MCF 10A (cell line): Measurements from ENCODE around the gene RFX3. TPM values are rescaled to one million over a fixed set of nuclear protein-coding genes. Genes with fewer than 3 reads are reported as not detected.
A peak's percentile ranks its signal among the peaks of the same experiment; 100 is the strongest.

ENCODE experiments used
- BruUV-seq: library from RNA; stranded (reverse); fragments of 400-500 nt; replicated peaks from 2 replicates; lab custom pipeline; 2021; lab: Mats Ljungman, UMichigan
- CTCF ChIA-PET: fragments of 300-600 bp; sonication (Branson Sonifier 250); formaldehyde crosslinking; extraction: SDS; loops from one replicate; lab custom pipeline; 2021; ENCODE audit warnings: antibody characterized with exemption, inconsistent platforms; lab: Yijun Ruan, JAX
- POLR2A ChIA-PET: fragments of 300-600, 350-650 bp; sonication (Branson Sonifier 250); formaldehyde crosslinking; extraction: SDS; loops from one replicate; lab custom pipeline; 2020; ENCODE audit warnings: antibody characterized with exemption, inconsistent platforms; lab: Yijun Ruan, JAX
- DNase-seq: peaks from one replicate; pipeline ENCODE4 v3.0.0-alpha.2; 2018; ENCODE audit not compliant: unreplicated experiment
- H3K27ac Mint-ChIP-seq: one replicate; pipeline ENCODE4 v1.8.0; 2022; ENCODE audit warnings: mild to moderate bottlenecking, low read depth, mixed read lengths; ENCODE audit not compliant: unreplicated experiment
- H3K27me3 Mint-ChIP-seq: one replicate; pipeline ENCODE4 v1.8.0; 2022; ENCODE audit warnings: mixed read lengths; ENCODE audit not compliant: insufficient read depth, unreplicated experiment
- H3K36me3 Mint-ChIP-seq: one replicate; pipeline ENCODE4 v1.8.0; 2022; ENCODE audit warnings: mild to moderate bottlenecking, moderate library complexity, mixed read lengths; ENCODE audit not compliant: insufficient read depth, unreplicated experiment
- H3K4me1 Mint-ChIP-seq: one replicate; pipeline ENCODE4 v1.8.0; 2022; ENCODE audit warnings: mixed read lengths; ENCODE audit not compliant: insufficient read depth, unreplicated experiment
- H3K4me3 Mint-ChIP-seq: one replicate; pipeline ENCODE4 v1.8.0; 2022; ENCODE audit warnings: mild to moderate bottlenecking, moderate library complexity, mixed read lengths; ENCODE audit not compliant: unreplicated experiment
- H3K9me3 Mint-ChIP-seq: one replicate; pipeline ENCODE4 v1.8.0; 2022; ENCODE audit warnings: mixed read lengths; ENCODE audit not compliant: unreplicated experiment
- intact Hi-C: fragments of 100-400 bp; cut with micrococcal nuclease; formaldehyde crosslinking; loops from 2 replicates; pipeline ENCODE4 v1.14.1; 2022
- total RNA-seq: library from RNA; stranded (reverse); gene quantifications from 2 replicates; pipeline ENCODE4 v1.2.3, GENCODE V29; 2022
- TF ChIP-seq, protein P1 (sequence below): fragments of 200-600 bp; IDR thresholded peaks from one replicate; pipeline ENCODE4 v1.8.0; 2022; ENCODE audit warnings: antibody characterized with exemption, mild to moderate bottlenecking; ENCODE audit not compliant: unreplicated experiment

RFX3 gene
- total RNA-seq, 1 experiment from 2014 or later = 9.7 TPM

DNA sequence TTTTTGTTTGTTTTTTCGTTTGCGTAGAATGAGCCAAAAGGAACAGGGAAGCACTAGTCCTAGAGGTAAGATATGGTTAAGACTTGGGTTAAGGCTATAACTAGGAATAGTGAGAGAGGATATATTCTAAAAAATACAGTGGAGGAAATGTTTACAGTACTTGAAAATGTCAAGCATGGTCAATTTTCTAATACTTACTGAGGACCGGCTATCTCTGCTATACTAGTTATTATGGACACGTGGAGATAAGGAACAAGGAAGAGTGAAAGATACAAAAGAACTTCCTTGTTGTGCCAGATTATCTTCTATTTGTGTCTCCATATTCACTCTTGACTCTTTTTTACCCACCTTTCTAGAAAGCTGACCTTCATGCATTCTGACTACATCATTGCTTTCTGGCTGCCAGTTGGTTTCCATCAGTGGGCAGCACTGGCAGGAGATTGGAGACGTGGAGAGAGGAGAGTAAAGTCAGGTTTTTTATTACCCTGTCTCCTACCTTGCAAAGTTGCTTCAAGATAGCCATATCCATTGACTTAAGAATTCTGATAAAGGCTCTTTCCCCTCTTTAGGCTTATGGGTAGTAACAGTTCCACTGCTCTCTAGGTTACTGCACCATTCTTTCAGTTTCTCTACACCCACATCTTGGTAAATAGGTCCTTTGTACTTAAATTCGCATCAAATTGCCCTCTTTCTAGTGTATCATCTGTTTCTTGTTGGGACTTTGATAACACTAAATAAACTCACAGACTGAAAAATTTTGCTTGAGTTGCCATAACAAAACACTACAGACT, 9.0 kb upstream of the RFX3 start:
- no peak for DNase-seq
- POLR2A ChIA-PET = interaction anchor here (1.7 kb wide), 1 partner anchor 8 kb away, joined by 7 read pairs; no protein-coding TSS in a partner anchor
- no peaks in the 10 kb centered on the region for H3K4me1 Mint-ChIP-seq
- no peak overlapping the region for H3K4me3 Mint-ChIP-seq
- BruUV-seq = no TSS peak
- H3K27ac Mint-ChIP-seq = no peak overlapping the region
- no peaks in the 10 kb centered on the region for H3K27me3 Mint-ChIP-seq
- peaks cover 13% of the 10 kb centered on the region for H3K36me3 Mint-ChIP-seq
- TF ChIP-seq, protein P1, sequence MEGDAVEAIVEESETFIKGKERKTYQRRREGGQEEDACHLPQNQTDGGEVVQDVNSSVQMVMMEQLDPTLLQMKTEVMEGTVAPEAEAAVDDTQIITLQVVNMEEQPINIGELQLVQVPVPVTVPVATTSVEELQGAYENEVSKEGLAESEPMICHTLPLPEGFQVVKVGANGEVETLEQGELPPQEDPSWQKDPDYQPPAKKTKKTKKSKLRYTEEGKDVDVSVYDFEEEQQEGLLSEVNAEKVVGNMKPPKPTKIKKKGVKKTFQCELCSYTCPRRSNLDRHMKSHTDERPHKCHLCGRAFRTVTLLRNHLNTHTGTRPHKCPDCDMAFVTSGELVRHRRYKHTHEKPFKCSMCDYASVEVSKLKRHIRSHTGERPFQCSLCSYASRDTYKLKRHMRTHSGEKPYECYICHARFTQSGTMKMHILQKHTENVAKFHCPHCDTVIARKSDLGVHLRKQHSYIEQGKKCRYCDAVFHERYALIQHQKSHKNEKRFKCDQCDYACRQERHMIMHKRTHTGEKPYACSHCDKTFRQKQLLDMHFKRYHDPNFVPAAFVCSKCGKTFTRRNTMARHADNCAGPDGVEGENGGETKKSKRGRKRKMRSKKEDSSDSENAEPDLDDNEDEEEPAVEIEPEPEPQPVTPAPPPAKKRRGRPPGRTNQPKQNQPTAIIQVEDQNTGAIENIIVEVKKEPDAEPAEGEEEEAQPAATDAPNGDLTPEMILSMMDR = no peak
- CTCF ChIA-PET = interaction anchor here (1.0 kb wide), 1 partner anchor 198 kb away, joined by 3 read pairs; no protein-coding TSS in a partner anchor
- H3K9me3 Mint-ChIP-seq = no peaks in the 10 kb centered on the region
- intact Hi-C loops = no loop called here

DNA sequence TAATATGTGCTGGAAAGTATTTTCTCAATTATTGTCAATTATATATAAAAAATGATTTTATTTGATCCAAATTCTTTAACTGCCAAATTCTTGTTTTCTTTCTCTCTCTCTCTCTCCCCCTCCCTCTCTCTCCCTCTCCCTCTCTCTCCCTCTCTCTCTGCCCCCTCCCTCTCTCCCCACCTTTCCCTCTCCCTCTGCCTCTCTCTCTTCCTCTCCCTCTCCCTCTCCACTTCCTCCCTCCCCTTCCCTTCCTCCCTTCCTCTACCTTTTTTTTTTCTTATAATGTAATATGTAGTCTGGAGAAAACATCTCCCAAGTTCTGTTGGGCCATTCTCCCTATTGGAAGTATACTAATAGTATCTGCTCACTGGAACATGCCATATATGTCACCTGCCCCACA, 6.4 kb upstream of the RFX3 start:
- no peak for DNase-seq
- H3K27me3 Mint-ChIP-seq = no peaks in the 10 kb centered on the region
- no peak overlapping the region for H3K27ac Mint-ChIP-seq
- intact Hi-C loops = no loop called here
- TF ChIP-seq, protein P1 = no peak
- POLR2A ChIA-PET = no interaction called here
- CTCF ChIA-PET = interaction anchor here (1.2 kb wide), 1 partner anchor 65 kb away, joined by 3 read pairs; no protein-coding TSS in a partner anchor
- no peaks in the 10 kb centered on the region for H3K9me3 Mint-ChIP-seq
- H3K36me3 Mint-ChIP-seq = peaks cover 14% of the 10 kb centered on the region
- BruUV-seq = no TSS peak
- H3K4me3 Mint-ChIP-seq = no peak overlapping the region
- peaks cover 17% of the 10 kb centered on the region for H3K4me1 Mint-ChIP-seq

DNA sequence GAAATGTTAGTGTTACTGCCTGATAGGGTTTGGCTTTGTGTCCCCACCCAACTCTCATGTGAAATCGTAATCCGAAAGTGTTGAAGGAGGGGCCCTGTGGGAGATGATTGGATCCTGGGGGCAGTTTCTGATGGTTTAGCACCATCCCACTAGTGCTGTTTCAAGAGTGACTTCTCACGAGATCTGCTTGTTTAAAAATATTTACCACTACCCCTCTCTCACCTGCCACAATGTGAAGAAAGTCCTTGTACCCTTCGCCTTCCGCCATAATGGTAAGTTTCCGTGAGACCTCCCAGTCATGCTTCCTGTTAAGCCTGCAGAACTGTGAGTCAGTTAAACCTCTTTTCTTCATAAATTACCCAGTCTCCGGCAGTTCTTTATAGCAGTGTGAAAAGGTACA, 2.6 kb upstream of the RFX3 start:
- POLR2A ChIA-PET = interaction anchor here (1.3 to 7.6 kb wide), 4 partner anchors 15 to 683 kb away, joined by 5 to 128 read pairs (median 52); no protein-coding TSS in a partner anchor
- peak overlapping the region; percentile 100 for H3K27ac Mint-ChIP-seq
- CTCF ChIA-PET = interaction anchor here (0.6 to 2.3 kb wide), 3 partner anchors 90 to 727 kb away, joined by 3 to 10 read pairs (median 3); no protein-coding TSS in a partner anchor
- intact Hi-C loops = loop anchor here (5.0 to 10.0 kb wide), 3 partner anchors 286 to 766 kb away; no protein-coding TSS in a partner anchor
- DNase-seq = no peak
- H3K4me1 Mint-ChIP-seq = peaks cover 21% of the 10 kb centered on the region
- TF ChIP-seq, protein P1 = no peak
- H3K9me3 Mint-ChIP-seq = no peaks in the 10 kb centered on the region
- H3K4me3 Mint-ChIP-seq = peak overlapping the region; percentile 49
- no TSS peak for BruUV-seq
- peaks cover 24% of the 10 kb centered on the region for H3K36me3 Mint-ChIP-seq
- H3K27me3 Mint-ChIP-seq = no peaks in the 10 kb centered on the region
